HG02870 (cell line): ENCODE results near the gene KIAA1549.
"Not testable (repeated sequence)": the region's sequence is repeated elsewhere in the genome, so short reads cannot be mapped to it uniquely, and the experiment has no call there.

Experiments used
- ATAC-seq: cut with Tn5 transposase; IDR thresholded peaks from one replicate; pipeline ENCODE4 v1.9.1; 2021; ENCODE audit warnings: mild to moderate bottlenecking, moderate library complexity; ENCODE audit not compliant: unreplicated experiment

The KIAA1549 gene

DNA sequence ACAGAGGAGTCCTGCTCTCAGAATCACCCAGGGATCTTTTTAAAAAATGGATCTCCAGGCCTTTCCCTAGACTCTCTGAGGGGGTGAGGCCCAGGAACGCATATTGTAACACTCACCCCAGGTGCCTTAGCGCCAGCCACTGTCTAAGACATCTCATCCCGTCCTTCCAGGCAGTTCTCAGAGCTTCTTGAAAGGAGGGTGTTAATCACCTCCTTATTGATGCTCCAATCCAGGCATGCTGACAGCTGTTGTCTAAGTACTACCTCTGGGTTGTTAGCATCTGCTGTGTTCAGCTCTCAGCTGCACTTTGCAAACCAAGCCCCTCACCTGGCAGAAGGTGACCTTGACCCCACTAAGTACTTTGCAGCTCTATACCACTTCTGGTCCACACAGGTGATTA is 36.0 kb downstream of the KIAA1549 start:
- ATAC-seq = no peak

DNA sequence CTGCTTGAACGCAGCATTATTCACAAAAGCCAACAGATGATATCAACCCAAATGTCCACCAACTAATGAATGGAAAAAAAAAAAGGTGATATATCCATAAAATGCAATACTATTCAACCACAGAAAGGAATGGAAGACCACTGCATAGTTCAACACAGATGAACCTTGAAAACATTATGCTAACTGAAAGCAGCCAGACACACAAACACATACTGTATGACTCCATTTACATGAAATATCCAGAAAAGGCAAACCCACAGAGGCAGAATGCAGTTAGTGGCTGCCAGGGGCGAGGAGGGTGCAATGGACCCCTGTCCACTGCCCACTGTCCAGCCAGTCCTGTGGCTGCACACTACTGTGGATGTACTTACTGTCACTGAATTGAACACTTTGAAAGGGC is 36.6 kb downstream of the KIAA1549 start:
- no peak for ATAC-seq

DNA sequence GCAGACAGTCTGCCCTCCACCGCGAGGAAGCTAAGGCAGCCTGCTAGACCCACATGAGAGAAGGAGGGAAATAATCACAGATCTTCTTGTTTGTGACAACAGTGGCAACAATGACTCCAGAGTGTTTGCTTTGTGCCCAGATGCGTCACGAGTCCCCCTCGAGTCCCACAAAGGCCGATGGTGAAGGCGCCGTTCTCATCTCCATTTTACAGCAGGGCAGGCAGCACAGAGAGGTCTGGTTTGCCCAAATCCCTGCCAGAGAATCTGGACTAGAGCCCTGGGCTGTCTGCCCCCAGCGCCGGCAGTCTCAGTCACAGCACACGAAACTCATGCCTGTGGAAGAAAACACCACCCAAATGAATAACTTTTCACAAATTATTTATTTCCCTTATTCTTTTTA is 38.1 kb downstream of the KIAA1549 start:
- no peak for ATAC-seq

DNA sequence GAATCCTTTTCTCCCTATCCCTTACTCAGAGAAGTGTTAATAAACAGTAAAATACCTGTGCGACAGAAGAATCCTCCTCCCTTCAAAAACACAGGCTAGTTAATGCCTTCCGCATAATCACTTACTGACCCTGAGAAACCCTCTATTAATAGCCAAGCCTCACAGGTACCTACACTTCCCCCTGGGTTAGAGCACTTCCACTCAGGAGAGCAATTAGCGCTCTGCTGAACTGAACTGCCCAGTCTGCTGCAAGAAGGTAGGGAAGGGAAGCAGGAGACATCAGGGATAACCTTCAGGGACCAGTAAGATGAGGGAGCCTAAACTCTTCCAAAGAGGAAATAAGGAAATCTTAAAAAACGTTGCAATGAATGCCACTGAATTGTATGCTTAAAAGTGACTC is 39.6 kb downstream of the KIAA1549 start:
- ATAC-seq = no peak

DNA sequence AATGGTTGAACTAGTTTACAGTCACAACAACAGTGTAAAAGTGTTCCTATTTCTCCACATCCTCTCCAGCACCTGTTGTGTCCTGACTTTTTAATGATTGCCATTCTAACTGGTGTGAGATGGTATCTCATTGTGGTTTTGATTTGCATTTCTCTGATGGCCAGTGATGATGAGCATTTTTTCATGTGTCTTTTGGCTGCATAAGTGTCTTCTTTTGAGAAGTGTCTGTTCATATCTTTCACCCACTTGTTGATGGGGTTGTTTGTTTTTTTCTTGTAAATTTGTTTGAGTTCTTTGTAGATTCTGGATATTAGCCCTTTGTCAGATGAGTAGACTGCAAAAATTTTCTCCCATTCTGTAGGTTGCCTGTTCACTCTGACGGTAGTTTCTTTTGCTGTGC is 40.6 kb downstream of the KIAA1549 start:
- ATAC-seq = not testable (repeated sequence)

DNA sequence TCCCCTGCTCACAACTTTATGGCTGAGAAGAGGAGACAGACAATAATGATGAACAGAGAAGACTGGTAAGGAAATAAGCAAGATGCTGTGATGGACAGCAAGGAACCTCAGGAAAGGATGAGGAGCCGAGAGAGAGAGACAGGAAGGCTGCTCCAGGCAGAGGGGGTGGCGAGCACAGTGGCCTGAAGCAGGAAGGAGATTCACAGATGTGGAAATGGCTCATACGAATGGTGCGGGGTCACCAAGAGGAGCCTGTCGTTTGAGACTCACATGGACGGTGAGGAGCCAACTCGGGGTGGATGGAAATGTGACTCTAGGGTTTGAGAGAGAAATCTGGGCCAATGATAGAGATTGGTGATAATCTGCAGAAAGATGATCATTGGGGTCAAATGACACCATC is 43.7 kb downstream of the KIAA1549 start:
- no peak for ATAC-seq

DNA sequence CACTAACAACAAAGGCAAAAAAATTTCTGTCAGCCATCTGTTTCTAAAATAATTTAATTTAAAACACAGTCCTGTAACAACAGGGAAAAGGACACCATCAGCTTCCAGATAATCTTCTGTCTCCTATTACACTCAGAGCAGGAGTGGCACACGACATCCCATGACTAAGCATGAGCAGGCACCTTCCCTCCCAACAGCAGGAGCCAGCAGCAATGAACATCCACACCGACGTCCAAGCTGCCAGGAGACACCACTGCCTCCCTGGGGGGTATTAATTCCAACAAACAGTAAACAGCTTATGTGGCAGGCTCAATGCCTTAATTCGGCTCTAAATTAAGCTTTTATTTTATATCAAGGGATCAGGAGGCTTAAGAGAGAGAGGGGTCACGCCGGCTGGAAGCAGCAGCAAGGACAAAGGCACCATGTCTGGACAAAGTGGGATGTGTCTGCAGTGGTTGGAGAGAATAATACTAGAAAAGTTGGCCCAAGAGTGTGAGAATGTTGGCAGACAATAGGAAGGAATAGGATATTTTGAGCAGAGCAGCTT is 45.7 kb downstream of the KIAA1549 start:
- no peak for ATAC-seq

DNA sequence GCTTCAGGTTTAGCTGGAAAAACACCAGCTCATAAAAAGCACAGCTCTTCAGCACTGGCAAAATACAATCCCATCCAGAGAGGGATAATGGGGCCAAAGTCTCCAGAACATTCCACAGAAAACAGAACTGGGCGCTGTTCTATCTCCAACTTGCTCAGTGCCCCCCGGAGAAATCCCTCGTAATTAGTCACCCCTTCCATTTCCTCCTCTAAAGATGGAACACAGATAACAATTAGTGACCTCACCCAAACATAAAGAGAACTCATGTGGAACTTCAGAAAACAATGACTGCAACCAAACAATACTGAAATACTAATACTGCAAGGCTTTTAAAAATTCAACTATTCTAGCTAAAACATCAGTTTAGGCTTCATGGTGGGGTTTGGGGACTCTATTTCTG is 46.3 kb downstream of the KIAA1549 start:
- ATAC-seq = no peak

DNA sequence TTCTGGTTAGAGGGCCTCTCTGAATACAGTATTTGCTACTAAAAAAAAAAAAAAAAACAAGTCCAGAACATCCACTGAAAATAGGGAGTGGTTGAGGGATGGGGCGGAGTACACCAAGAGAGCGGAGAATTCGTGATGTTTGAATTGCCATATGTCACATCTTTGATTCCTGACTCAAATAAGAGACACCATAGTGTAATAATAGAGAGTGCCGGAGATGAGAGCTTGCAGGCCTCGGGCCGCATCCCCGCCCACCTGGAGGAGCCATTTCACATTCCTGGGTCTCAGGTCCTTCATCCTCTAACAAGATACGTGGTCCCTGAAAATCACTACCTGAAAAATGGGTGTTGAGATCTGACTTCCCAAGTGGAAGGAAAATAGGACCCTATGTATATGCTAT is 46.8 kb downstream of the KIAA1549 start:
- no peak for ATAC-seq

DNA sequence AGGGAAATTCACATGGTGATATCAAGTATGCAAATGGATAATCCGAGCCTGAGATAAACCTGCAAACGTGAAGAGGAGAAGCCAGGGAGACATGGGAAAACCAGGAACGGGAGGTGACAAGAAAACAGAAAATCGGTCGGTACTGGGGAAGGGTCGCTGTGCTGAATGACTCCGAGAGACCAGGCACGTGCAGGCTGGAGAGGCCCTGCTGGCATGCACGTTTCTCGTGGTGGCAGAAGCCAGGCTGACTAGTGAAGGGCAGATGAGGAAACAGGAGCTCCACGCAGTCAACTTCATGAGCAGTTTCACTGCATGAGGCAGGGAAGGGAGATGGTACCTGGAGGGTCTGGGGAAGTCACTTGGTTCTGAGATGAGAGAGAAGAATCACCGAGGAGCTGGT is 48.3 kb downstream of the KIAA1549 start:
- ATAC-seq = no peak

DNA sequence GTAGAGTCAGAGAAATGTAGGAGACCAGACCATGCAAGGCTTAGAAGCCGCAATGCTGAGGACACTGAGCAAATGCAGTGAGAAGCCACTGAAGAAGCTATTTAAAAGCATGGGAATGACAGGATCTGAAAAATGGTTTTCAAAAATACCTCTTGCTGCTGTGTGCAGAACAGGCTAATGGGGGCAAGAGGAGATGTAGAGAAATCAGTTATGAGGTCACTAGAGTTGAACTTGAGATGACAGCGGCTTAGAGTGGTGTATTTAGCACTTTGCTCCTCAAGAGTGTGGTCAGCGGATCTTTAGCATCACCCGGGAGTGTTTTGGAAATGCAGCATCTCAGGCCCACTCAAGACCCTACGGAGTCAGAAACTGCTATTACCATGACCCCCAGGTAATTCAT is 48.8 kb downstream of the KIAA1549 start:
- ATAC-seq = no peak

DNA sequence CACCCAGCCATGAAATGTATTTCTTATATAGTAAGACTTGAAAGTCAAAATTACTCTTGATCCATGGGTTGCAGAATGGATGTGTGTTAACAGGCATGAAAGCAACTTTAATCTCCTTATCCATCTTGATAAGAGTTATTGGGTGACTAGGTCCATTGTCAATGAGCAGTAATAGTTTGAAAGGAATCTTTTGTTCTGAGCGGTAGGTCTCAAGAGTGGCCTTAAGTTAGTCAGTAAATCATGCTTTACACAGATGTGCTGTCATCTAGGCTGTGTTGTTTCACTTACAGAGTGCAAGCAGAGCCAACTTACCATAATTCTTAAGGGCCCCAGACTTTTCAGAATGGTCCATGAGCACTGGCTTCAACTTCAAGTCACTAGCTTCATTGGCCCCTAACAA is 51.2 kb downstream of the KIAA1549 start:
- no peak for ATAC-seq

DNA sequence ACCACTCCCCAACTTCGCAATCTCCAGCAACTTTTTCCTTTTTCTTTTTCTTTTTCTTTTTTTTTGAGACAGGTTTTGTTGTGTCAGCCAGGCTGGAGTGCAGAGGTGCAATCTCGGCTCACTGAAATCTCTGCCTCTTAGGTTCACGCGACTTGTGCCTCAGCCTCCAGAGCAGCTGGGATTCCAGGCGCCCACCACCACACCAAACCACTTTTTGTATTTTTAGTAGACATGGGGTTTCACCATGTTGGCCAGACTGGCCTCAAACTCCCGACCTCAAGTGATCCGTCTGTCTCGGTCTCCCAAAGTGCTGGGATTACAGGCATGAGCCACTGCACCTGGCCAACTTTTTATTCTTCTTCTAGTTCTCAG is 55.0 kb downstream of the KIAA1549 start:
- ATAC-seq = no peak

DNA sequence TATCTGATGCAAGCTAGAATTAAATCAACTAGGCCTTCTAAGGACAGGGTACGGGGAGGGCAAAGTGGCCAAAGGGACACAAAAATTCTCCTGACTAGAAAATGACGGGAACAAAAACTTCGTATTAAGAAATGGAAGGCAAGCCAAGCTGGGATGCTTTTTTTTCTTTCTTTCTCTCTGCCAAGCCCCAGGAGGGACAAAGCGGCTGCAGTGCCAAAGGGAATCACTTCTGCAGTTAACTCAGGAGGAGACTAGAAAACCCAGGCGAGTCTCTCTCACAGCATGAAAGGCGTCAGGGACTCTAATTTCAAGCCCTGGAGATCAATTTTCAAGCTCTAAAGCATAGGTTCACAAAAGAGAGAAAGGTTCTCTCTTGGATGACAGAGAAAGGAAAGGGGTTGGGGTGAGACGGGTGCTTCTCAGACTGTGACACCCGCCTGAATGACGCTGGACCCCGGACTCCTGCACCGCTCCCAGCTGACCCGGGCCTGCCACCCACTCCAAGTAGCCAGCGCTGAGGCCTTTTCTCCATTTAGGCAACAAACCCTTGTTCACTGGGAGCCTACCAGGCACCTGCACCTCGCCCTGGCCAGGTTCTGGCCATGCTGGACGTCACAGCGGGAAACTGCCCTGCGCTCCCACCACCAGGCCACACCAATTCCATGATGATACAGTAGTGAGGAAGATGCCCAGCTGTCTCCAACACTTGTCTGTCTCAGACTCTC is 56.5 kb downstream of the KIAA1549 start:
- no peak for ATAC-seq

DNA sequence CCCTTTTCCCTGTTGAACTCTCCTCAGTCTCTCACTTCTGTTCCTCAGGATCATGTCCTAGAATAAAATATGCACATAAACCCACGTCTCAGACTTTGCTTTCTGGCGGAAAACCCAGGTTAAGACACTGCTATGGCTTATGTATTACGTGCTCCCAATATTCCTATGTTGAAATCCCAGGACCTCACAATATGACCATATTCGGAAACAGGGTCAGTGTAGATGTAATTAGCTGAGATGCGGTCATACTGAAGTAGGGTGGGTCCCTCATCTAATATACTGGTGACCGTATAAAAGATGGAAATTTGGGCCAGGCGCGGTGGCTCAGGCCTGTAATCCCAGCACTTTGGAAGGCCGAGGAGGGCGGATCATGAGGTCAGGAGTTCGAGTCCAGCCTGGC is 59.9 kb downstream of the KIAA1549 start:
- ATAC-seq = no peak

DNA sequence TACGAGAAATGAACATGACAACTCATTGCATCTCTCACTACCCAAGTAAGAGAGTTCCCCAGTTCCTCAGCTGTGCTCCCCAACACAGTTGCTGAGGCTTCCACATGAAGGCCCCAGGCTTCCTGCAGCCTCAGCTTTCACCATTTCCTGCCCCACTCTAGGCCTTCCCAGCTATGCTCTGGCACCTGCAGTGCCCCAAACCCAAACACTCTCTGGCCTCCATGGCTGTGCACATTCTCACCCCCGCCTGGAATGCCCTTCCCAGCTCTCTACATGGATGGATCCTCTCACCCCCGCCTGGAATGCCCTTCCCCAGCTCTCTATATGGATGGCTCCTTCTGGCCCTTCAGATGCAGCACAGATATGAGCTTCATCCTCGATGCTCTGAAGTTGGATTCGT is 61.3 kb downstream of the KIAA1549 start:
- ATAC-seq = no peak

DNA sequence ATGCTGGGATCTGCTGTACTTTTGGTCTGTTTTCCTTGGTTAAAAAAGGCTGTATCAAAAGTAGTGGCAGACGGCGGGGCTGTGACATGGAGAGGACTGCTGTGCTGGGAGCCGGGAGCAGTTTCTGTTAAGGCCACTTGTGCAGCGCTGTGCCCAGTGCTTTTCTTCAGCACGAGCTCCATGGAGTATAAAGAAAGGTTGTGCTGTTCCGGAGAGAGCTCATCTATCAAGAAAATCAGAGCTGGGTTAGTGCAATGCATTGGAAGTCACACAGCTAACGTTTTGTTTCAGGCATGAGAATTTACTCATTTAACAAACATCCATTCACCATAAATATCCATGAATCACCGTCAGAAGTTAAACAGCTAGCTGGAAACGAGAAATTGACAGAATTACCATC is 62.0 kb downstream of the KIAA1549 start:
- ATAC-seq = no peak

DNA sequence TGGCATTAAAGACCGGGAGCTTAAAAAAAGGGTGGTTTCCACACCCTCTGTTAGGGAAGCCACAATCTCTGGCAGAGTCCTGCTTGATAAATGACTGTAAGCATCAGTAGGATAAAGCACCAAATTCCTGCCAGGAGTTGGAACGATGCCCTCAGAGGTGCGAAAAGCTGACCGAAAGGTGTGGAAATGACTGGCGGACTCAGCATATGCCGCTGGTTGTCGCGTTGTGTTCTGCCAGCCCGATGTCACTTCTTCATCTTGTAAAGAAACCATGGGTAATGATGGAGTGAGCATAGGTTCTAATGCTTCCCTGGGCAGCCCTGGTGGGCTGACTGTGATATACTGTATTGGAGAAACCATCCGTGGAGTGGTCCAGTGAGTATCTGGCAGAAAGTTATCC is 62.4 kb downstream of the KIAA1549 start:
- no peak for ATAC-seq

DNA sequence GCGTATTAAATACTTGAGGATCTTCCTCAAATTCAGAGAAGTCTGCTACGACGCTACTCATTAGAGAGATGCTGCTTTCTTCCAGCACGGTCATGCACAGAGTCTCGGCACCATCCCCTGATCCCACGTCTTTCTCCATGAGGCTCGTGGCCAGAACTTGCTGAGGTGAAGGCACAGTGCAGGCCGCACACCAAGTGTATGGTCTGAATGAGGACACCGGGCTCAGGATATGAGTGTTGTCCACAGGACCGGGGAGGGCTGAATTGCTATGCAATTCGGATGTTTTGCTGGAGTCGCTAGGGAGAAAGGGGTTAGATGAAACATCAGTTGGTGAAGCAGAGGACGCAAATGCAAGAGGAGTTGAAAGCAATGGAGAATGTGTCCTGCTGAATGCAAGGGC is 63.0 kb downstream of the KIAA1549 start:
- ATAC-seq = no peak

DNA sequence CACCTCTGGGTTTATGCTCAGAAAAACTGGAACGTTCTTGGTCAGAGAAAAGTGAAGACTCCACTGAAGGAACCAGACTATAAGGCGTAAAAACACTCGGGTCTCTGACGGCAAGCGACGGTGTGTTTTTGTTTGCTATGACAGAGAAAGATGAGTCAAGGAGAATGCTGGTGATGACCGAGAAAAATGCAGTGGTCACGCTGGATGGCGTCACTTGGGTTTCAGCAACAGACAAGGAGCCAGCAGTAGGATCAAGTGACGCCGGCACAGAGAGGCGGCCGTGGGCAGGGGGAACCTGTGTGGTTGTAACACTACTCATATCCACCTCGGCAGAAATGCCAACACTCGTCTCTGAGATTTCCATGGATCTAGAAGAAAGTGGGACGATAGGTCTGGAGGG is 63.4 kb downstream of the KIAA1549 start:
- no peak for ATAC-seq

DNA sequence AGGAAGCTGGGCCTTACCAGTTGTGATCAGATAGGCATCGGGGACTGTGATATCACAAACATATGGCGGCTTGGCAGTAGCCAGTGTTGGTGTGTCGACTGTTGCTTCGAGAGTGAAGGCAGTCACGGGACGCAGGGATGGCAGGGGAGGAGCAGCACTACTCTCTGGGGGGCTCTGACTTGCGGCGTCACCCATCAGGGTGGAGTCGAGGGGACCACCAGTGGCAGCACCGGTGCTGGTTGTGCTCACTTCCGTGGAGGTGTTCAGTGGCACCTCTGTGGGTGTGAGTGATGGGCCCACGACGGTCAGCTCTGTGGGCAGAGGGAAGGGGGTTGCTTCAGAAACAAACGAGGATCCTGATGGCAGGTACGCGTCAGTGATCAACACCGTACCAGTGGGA is 64.5 kb downstream of the KIAA1549 start:
- no peak for ATAC-seq

DNA sequence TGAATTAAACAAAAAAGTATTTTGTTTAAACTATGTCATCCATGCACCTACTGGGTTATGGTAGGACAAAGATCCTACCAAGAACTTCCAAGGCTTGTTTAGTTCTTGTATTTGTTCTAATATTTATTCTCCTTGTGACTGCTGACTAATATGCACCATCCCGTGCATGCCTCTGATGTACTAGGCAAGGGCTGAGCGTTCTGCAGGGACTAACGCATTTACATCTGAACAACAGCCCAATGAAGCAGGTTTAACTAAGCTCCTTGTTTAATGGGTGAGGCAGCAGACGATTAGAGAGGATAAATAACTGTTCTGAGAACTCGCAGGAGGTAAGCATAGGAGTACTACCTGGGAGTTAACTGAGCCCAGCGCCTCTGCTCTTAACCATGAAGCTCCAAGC is 64.9 kb downstream of the KIAA1549 start:
- no peak for ATAC-seq

DNA sequence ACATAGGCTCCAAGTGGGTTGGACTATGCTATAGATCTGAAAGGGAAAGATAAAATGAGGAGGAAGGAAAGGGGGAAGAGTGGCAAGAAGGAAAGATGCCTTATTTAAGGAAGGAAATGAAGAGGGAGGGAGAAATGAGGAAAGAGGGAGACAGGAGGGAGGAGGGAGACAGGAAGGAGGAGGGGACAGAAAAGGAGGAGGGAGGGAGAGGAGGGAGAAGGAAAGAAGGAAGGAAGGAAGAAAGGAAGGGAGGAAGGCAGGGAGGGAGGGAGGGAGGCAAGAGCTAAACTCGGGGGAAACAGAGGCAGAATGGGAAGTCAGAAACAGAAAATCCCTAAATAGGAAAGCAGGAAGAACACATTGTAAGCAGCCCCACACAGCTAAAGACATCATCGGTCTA is 67.4 kb downstream of the KIAA1549 start:
- no peak for ATAC-seq
